Activated CD4-positive, alpha-beta T cell treated with anti-CD3 and anti-CD28 coated beads, Interleukin-2, amount 50 U/mL, for 4 hours (primary cell): ENCODE data around the gene ENG.
"Not testable (repeated sequence)": the region's sequence is repeated elsewhere in the genome, so short reads cannot be mapped to it uniquely, and the experiment has no call there.

Experiments
- DNase-seq, 2 experiments: peaks; one replicate each; pipeline ENCODE4 v3.0.0-alpha.2; 2020

The ENG gene

DNA sequence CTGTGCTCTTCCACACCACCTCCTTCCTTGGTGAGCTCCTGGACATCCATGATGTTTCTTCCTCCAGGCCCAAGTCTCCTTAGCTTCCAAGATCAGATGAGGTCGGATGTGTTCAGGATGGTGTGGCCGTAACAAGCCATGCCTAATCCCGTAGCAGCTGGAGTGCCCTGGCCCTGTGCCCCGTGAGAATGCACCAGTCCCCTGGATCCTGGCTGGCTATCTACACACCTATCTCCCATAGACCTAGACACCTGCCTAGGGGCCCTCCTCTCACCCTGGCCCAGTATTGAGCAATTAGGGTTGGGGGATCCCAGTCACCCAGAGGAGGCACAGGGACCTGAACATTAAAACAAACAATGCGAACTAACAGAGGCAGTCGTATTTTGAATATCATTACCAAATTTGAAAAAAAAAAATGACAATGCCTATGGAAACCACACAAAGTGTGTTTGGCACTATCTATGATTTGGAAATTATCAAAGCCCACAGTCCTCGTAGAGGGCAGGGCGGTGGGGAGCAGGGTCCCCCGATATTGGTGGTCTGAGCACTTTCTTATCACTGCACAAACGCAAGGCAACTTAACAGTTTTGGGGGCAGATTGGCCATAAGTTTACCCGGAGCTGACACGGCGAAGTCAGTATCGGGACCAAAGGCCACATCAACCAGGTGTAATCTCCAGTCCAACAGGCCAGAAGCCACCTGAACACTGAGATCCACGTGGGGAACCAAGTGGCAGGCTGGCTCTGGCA is 13.2 kb downstream of the ENG start:
- no peak for DNase-seq

DNA sequence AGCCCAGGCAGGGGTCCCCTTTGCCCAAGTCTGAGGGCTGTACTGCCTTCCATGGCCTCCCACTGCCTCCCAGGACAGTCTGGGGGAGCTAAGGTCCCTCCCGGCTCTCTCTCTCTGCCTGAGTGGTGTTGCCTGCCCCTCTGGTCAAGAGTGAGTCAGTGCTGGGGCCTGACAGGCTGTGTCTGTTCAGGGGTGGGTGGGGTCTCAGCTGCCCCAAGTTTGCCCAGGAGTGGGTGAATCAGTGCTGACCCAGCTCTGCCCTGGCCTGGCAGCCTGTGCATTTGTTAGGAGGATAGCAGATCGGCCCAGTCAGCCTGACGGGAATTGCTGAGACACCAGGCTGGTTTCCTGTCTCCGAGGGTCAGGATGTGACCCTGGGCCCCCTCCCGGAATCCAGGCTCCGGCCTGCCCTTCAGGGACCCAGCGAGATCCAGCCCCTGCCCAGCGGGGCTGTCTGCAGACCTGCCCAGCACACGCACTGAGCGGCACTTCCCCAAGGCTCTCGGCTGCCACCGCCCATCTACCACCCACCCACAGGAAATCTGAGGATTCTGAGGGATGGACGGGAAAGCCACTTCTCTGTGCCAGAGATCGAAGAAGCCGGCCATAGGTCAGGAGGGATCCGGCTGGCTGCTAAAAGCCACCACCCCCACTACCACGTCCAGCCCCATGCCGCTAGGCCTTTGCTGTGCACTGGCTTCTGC is 15.9 kb downstream of the ENG start:
- DNase-seq: no peak

- no peak for DNase-seq
Observed at GRCh38 chr9:127837346-127837745, 17.1 kb downstream of the ENG start.

DNA sequence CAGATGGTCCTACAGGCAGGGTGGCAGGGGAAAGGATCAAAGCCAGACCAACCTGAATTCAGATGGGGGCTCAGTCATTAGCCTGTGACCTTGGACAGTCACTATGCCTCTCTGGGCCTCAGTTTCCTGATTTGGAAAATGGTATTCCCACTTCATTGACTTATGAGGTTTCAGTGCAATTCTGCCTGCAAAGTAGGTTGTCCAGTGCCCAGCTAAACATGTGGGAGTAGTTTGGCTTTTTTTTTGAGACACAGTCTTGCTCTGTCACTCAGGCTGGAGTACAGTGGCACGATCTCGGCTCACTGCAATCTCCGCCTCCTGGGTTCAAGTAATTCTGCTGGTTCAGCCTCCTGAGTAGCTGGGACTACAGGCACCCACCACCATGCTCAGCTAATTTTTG is 17.9 kb downstream of the ENG start:
- not testable (repeated sequence) for DNase-seq

DNA sequence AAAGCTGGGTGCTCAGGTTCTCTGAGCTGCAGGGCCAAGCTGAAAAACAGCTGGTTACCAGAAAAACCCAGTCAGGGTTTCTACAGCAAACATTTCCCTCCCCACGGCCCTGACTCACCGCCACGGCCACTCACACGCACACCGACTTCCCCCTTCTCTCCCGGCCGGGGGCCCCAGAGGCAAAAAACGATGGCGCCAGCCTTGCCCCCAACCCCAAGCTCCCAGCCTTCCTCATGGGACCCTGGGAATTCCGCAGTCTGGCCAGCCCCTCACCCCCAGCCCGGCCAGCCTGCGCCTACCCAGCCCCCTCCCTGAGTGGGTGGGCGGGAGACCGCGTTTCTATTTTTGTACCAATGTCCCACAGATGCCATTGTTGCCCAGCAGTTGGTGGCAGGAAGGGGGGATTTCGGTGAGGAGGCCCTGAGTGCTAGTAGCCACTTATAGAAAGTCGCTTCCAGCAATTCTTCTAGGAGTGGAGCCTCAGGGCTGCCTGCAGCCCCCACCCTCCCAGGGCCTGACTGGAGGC is 18.4 kb downstream of the ENG start:
- DNase-seq: no peak

- no peak for DNase-seq
Observed at GRCh38 chr9:127833555-127833954, 20.9 kb downstream of the ENG start.

DNA sequence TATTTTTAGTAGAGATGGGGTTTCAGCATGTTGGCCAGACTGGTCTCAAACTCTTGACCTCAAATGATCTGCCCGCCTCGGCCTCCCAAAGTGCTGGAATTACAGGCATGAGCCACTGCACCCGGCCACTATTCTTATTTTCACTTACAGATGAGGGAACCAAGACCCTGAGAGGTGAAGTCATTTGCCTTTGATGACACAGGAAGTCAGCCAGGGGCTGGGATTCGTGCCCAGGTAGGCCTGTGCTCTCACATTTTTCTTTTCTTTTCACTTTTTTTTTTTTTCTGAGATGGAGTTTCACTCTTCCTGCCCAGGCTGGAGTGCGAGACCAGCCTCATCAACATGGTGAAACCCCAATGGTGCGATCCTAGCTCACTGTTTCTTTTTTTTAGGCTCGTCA is 22.2 kb downstream of the ENG start:
- DNase-seq: no peak

DNA sequence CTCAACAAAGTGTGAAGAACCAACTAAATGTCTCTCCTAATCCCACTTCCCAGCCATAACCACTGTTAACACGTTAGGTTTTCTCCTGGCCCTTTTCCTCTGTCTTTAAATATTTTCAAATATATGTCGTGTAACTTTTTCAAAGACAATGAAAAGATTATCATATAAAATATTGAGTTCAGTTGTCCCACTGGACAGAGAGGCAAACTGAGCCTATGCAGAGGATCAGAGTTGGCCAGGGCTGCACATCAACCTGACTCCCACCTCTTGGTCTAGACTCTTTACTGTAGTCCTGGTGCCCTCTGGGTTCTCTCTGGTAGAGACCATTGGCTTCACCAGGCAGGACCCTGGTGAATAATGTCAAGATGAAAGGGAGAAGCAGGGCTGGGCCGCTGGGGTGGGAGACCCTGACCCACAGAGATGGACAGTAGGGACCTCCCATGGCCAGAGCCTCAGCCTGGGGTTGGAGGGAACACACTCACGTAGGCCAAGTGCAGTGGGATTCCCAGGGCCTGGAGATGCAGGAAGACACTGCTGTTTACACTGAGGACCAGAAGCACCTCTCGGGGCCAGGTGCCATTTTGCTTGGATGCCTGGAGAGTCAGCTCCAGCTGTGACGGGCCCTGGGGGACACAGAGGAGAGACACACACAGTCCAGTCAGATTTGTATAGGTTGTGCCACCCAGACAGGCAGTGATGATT is 25.1 kb downstream of the ENG start:
- DNase-seq: no peak

DNA sequence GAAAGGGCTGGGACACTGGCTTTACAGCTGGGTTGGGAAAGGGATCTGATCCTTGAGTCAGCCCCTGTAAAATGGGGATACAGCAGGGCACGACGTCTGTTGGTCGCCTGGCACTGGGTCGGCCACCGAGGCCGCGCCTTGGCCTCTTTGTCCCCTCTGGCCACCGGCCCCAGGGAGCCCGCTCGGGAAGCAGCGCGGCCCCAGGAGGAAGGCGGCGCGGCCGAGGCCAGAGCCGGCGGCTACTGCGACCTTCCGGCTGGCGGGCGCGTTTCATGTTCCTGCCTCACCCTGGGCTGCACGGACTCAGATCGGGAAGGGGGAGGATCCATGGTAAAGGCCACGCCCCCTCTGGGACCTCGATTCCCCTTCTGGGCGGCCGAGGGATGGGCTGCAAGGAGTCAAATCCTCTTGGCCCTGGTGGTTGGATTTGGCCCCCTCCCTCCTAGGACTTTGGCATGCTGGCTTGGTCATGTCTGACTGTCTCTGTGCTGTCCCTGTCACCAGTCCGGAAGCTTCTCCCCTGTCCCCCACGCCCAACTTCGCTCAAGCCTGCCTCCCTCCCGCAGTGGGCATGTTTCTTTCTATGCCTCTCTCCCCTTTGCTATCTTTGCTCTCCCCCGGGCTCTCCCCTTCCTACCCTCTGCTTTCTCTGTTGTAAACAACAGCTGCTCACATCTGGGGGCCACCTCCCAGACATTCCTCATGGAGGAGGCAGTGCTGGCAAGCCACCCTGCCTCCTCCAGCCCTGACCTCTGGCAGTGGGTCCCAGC is 26.0 kb downstream of the ENG start:
- no peak for DNase-seq

DNA sequence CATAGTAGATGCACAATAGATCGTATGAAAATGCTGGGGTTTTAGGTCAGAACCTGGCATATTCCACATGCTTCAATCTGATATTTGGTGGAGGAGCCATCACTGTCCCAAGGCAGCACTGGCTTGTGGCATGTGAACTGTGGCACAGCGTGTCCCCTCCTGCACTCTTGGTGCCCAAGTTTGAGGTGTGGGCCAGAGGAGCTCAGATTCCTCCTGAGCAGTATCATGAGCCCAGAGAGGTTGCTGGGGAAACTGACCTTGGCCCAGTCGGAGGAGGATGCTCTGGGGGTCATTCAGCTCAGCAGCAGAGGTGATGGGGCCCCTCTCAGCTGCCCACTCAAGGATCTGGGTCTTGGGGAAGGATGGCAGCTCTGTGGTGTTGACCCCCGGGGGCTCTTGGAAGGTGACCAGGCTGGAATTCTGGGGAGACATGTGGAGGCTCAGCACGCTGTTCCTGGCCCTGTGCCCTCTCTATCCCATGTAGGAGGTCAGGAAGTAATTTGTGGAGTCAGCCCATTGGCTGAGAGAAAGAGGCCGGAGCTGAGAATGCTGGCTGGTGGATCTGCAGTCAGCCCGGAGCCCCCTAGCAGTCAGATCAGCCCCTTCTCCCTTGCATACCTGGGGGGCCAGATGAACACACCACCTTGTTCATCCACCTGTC is 28.1 kb downstream of the ENG start:
- no peak for DNase-seq

DNA sequence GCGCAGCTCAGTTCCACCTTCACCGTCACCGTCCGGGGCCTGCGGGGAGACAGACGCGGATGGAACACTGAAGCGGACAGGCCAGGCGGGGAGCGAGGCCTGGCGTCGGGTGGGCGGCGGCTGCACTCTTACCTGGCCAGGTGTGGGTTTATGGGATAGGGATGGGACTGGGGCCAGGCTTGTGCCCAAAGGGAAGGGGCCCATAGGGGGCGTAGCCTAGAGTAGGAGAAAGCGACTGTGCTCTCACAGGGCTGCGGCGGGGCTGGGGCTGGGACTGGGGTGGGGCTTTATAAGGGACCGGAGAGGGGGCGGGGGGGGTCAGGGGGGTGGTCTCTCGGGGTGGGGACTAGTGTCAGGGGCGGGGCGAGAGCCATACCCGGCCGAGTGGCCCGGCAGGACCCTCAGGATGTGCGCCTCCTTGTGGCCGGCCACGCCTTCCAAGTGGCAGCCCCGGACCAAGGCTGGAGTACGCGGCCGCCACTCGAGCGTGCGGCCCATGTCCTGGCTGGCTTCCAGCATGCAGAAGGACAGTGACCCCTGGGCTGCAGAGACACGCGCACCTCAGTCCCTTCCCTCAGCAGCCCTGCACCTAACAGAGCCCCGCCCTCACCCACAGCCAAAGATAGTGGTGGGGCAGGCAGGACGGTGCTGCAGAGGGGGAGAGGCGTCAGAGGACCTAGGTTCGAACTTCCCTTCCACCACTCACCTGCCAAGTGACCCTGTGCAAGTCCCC is 29.0 kb downstream of the ENG start:
- no peak for DNase-seq

DNA sequence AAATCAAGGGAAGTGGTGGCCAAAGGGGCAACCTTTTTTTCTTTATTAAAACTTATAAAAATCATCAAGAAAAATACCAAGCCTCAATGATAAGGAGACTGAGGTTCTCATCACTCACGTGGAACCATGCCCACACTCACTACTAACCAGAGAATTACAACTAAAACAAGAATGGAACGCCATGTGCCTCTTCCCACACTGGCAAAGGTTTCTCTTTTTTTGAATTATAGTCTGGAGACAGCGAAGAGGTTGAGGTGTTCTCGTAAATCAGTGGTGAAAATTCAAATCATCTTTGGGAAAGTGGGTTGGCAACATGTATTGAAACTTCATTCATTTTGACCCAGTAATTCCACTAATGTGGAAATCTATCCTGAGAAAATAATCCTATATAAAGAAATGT is 32.4 kb downstream of the ENG start:
- DNase-seq: no peak

- DNase-seq: no peak
Observed at GRCh38 chr9:127818574-127818973, 35.9 kb downstream of the ENG start.

- DNase-seq: no peak
Observed at GRCh38 chr9:127817881-127818434, 36.5 kb downstream of the ENG start.

- no peak for DNase-seq
Observed at GRCh38 chr9:127816728-127817127, 37.7 kb downstream of the ENG start.

DNA sequence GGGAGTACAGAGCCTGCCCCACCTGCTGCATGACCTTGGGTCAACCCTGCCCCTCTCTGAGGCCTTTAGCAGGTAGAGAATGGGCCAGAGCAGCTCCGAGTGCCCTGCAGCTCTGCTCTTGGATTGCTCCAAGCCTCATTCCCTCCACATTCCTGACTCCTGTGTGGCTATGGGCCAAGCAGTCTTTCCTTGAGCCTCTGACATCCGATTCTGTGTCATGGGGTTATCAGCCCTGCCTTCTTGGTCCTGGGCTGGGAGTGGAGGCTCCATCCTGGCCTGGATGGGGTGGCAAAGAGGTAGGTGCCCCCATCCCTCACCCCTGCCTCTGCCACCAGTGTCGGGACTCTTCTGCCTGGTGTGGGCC is 38.1 kb downstream of the ENG start:
- DNase-seq: no peak

DNA sequence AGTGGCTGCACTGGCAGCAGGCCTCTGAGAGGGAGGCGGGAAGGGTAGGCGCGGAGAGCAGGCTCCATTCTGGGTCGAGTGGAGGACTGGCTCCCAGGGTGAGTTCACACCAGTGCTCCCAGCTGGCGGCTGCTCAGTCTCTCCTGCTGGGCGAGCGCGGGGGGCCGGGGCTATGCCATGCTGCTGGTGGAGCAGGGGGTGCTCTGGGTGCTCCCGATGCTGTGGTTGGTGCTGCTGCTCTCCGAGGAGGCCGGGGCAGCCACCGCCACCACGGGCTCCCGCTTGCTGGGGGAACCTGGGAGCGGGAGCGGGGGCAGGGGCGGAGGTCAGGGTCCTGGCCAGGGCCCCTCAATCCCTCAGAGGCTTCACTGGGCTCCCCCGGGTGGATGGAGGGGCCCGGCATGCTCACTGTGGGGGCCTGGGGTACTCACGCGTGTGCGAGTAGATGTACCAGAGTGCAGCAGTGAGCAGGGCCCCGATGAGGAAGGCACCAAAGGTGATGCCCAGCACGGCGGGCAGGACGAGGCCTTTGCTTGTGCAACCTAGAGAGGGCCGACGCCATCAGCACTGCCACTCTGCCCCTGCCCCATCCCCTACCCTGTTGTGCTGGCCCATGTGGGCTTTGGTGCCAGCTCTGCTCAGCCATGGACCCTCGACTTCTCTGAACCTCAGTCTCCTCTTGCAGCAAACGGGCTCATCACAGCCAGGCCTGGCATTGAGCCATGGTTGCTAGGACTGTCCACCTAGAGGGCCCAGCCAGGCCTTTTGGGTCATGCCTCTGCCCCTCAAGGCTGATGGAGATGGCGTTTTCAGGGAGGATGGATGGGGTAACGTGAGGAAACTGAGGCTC is 38.7 kb downstream of the ENG start:
- no peak for DNase-seq

DNA sequence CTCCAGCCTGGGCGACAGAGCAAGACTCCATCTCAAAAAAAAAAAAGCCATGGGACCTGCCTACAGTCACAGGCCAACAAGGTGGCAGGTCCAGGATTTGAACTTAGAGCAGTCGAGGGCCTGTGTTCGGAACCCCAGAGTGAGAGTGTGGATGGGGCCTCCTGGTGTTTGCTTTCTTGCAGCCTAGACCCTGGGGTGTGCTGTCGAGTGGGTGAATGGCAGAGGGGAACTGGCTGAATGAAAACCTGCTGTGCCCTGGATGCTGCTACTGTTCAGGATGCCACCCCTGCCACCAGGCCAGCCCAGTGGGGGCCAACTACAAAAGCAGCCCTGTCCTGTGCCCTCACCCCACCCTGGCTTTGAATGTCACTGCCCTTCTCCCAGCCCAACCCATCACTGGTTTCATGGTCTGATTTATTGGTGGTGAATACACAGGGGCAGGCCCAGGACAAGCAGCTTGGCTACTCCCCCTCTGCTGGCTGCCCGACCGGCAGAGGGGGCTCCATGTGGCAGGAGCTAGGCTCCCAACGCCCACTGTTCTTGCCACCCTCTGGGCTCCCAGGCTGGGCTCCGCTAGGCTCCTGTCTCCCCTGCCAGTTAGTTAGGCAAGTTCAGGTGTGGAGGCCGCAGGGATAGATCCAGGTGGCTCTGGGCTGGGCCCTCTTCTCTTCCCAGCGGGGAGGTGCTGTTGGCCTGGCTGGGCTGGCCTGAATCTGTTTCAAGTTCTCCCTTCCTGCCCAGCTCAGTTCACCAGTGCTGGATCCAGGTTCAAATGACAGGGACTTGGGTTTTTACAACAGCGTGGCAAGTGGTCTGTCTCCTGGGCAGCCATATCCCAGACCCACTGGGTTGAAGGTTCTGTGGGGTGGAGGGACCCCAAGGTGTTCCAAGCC is 39.6 kb downstream of the ENG start:
- DNase-seq: no peak

GRCh38 chr9:127813686-127814226 is 40.7 kb downstream of the ENG start:
- no peak for DNase-seq
